Left ventricle myocardium inferior (tissue), 1 donor: ENCODE data around the gene TARS3. TPM values are rescaled to one million over a fixed set of nuclear protein-coding genes. Genes with fewer than 3 reads are reported as not detected.

Experiments used
- DNase-seq: peaks from one replicate; pipeline ENCODE4 v3.0.0-alpha.2; 2020
- H3K27ac ChIP-seq: fragments of 200-600 bp; replicated peaks from 2 replicates; pipeline ENCODE4 v1.8.0; 2021
- H3K27me3 ChIP-seq: fragments of 200-600 bp; 2 replicates; pipeline ENCODE4 v1.8.0; 2021; ENCODE audit warnings: low read depth
- H3K36me3 ChIP-seq: fragments of 200-600 bp; 2 replicates; pipeline ENCODE4 v1.8.0; 2021
- H3K4me1 ChIP-seq: fragments of 200-600 bp; 2 replicates; pipeline ENCODE4 v1.8.0; 2021
- H3K4me3 ChIP-seq: fragments of 200-600 bp; 2 replicates; pipeline ENCODE4 v1.8.0; 2021; ENCODE audit warnings: mild to moderate bottlenecking, moderate library complexity
- H3K9me3 ChIP-seq: fragments of 200-600 bp; replicated peaks from 2 replicates; pipeline ENCODE4 v1.8.0; 2021
- intact Hi-C: fragments of 100-400 bp; cut with micrococcal nuclease; formaldehyde crosslinking; loops from one replicate; pipeline ENCODE4 v1.11.0; 2022
- total RNA-seq: library from RNA; stranded (reverse); fragmentation: NEBNext Ultra II Directional; extraction: Animal tissue kit (Norgen Biotek cat#: 25700); gene quantifications from one replicate; pipeline ENCODE4 v1.2.1, GENCODE V29; 2021
- TF ChIP-seq, protein P1 (sequence below): fragments of 200-600 bp; IDR thresholded peaks from 2 replicates; pipeline ENCODE4 v1.8.0; 2021; ENCODE audit warnings: antibody characterized with exemption, mild to moderate bottlenecking, borderline replicate concordance
- donor health status: DM: no; HTN: yes; CAD: no; lungs with severe emphysema.

TARS3 gene
- total RNA-seq, 1 donor from 2014 or later: 36.2 TPM

DNA sequence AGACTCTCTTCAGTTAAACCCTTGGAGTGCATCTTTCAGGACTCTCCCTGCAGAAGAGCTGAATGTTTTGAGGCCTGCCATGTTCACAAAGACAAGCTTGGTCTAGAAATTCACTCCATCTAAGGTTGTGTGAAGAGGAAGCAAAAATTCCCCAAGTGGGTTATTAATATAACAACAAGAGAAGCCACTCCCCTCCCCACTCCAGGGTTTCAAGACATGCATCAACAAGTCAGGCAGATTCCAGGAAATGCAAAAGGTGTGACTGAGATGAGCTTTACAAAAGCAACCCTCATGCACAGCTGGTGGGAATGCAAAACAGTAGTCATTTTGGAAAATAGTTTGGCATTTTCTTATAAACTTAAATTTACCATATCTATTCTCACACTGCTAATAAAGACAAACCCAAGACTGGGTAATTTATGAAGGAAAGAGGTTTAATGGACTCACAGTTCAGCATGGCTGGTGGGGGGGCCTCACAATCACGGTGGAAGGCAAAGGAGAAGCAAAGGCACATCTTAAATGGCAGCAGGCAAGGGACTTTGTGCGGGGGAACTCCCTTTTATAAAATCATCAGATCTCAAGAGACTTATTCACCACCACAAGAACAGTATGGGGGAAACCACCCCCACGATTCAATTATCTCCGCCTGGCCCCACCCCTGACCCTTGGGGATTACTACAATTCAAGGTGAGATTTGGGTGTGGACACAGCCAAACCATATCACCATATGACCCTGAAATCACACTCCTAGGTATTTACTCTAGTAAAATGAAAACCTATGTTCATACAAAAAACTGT is 31.3 kb downstream of the TARS3 start:
- Histone ChIP-seq H3K9me3 (no peaks in the 10 kb centered on the region), H3K4me3 (no peak overlapping the region), H3K4me1 (no peaks in the 10 kb centered on the region), H3K36me3 (peaks cover 51% of the 10 kb centered on the region), H3K27ac (no peak overlapping the region), H3K27me3 (no peaks in the 10 kb centered on the region)
- no peak for DNase-seq
- TF ChIP-seq, protein P1, sequence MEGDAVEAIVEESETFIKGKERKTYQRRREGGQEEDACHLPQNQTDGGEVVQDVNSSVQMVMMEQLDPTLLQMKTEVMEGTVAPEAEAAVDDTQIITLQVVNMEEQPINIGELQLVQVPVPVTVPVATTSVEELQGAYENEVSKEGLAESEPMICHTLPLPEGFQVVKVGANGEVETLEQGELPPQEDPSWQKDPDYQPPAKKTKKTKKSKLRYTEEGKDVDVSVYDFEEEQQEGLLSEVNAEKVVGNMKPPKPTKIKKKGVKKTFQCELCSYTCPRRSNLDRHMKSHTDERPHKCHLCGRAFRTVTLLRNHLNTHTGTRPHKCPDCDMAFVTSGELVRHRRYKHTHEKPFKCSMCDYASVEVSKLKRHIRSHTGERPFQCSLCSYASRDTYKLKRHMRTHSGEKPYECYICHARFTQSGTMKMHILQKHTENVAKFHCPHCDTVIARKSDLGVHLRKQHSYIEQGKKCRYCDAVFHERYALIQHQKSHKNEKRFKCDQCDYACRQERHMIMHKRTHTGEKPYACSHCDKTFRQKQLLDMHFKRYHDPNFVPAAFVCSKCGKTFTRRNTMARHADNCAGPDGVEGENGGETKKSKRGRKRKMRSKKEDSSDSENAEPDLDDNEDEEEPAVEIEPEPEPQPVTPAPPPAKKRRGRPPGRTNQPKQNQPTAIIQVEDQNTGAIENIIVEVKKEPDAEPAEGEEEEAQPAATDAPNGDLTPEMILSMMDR: no peak
- intact Hi-C loops: no loop called here

GRCh38 chr15:101689901-101690300 is 34.4 kb downstream of the TARS3 start:
- H3K27me3 ChIP-seq: no peaks in the 10 kb centered on the region
- peaks cover 6% of the 10 kb centered on the region for H3K4me1 ChIP-seq
- peaks cover 38% of the 10 kb centered on the region for H3K36me3 ChIP-seq
- no peak overlapping the region for H3K4me3 ChIP-seq
- intact Hi-C loops: no loop called here
- TF ChIP-seq, protein P1: no peak
- H3K9me3 ChIP-seq: no peaks in the 10 kb centered on the region
- no peak overlapping the region for H3K27ac ChIP-seq
- no peak for DNase-seq

DNA sequence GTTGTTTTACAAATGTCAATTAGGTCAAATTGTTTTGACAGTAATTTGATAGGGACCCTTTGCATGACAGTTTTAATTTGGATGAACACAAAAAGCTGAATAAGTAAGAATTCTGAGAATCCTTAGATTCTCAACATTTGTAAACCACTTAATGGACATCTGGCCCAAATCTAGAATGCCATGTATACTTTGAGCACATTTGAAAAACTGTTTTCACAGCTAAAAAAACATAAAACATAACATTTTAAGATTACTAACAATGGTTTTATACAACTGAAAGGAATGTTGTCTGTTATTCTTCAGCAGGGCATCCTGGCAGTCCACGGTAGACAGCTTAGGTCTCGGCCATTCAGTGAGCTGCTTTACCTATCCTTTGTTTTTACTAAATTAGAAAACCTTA is 37.6 kb downstream of the TARS3 start:
- no peak overlapping the region for H3K27ac ChIP-seq
- TF ChIP-seq, protein P1: no peak
- peaks cover 17% of the 10 kb centered on the region for H3K4me1 ChIP-seq
- H3K36me3 ChIP-seq: peaks cover 42% of the 10 kb centered on the region
- H3K9me3 ChIP-seq: no peaks in the 10 kb centered on the region
- intact Hi-C loops: no loop called here
- no peak for DNase-seq
- H3K4me3 ChIP-seq: no peak overlapping the region
- H3K27me3 ChIP-seq: no peaks in the 10 kb centered on the region

GRCh38 chr15:101684877-101685276 is 39.4 kb downstream of the TARS3 start:
- Histone ChIP-seq H3K36me3 (peaks cover 37% of the 10 kb centered on the region), H3K4me1 (peaks cover 17% of the 10 kb centered on the region), H3K27ac (peak overlapping the region; percentile 41), H3K27me3 (no peaks in the 10 kb centered on the region), H3K9me3 (no peaks in the 10 kb centered on the region), H3K4me3 (no peak overlapping the region)
- TF ChIP-seq, protein P1: no peak
- intact Hi-C loops: no loop called here
- no peak for DNase-seq

DNA sequence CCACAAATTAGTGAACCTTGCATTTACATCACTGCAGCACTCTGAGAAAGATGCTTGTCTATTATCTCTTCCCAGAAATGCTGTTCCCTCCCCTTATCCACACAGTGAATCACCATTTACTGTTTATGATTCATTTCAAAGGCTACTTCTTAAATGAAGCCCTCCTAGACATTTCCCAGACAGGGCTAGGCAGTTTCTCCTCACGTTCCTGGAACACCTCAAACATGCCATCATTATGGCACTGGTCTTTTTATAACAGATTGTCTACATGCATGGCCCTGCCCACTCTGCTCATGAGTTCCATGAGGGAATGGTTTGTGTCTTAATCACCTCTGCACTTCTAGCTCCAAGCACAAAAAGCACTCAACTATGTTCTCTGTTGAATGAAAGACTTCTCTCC is 39.9 kb downstream of the TARS3 start:
- no peaks in the 10 kb centered on the region for H3K9me3 ChIP-seq
- peaks cover 17% of the 10 kb centered on the region for H3K4me1 ChIP-seq
- peaks cover 37% of the 10 kb centered on the region for H3K36me3 ChIP-seq
- intact Hi-C loops: no loop called here
- H3K27me3 ChIP-seq: no peaks in the 10 kb centered on the region
- DNase-seq: no peak
- no peak overlapping the region for H3K4me3 ChIP-seq
- TF ChIP-seq, protein P1: no peak
- peak overlapping the region; percentile 41 for H3K27ac ChIP-seq
